SKM-1 (cell line): Measurements from ENCODE around the gene SOX6.

ENCODE experiments used
- DNase-seq: peaks from one replicate; lab custom pipeline; 2025; ENCODE audit not compliant: unreplicated experiment; lab: John Stamatoyannopoulos, UW

Gene SOX6

GRCh38 chr11:16007514-16007913, 348.8 kb downstream of the SOX6 start:
- no peak for DNase-seq

GRCh38 chr11:16002942-16003341, 353.4 kb downstream of the SOX6 start:
- DNase-seq = no peak

GRCh38 chr11:16001899-16002426, 354.4 kb downstream of the SOX6 start:
- DNase-seq = peak; percentile 8

GRCh38 chr11:16001044-16001568, 355.2 kb downstream of the SOX6 start:
- DNase-seq = no peak

GRCh38 chr11:16000065-16000464, 356.3 kb downstream of the SOX6 start:
- DNase-seq = no peak

GRCh38 chr11:15993345-15993744, 363.0 kb downstream of the SOX6 start:
- no peak for DNase-seq

GRCh38 chr11:15991215-15991614, 365.1 kb downstream of the SOX6 start:
- DNase-seq = no peak

GRCh38 chr11:15989685-15990084, 366.7 kb downstream of the SOX6 start:
- DNase-seq = no peak

- no peak for DNase-seq
These were observed 367.6 kb downstream of the SOX6 start for GRCh38 chr11:15988693-15989231.

- DNase-seq = no peak
These were observed 368.3 kb downstream of the SOX6 start for GRCh38 chr11:15988016-15988550.

GRCh38 chr11:15987046-15987445, 369.3 kb downstream of the SOX6 start:
- no peak for DNase-seq

- no peak for DNase-seq
These were observed 370.5 kb downstream of the SOX6 start for GRCh38 chr11:15985860-15986139.

GRCh38 chr11:15985127-15985859, 371.1 kb downstream of the SOX6 start:
- no peak for DNase-seq

- no peak for DNase-seq
These were observed 375.1 kb downstream of the SOX6 start for GRCh38 chr11:15981292-15981691.

- DNase-seq = no peak
These were observed 379.2 kb downstream of the SOX6 start for GRCh38 chr11:15977116-15977515.

- DNase-seq = no peak
These were observed 379.8 kb downstream of the SOX6 start for GRCh38 chr11:15976433-15977045.

GRCh38 chr11:15975742-15976141, 380.6 kb downstream of the SOX6 start:
- no peak for DNase-seq

GRCh38 chr11:15972838-15973237, 383.5 kb downstream of the SOX6 start:
- DNase-seq = no peak

GRCh38 chr11:15971215-15971546, 385.2 kb downstream of the SOX6 start:
- no peak for DNase-seq

GRCh38 chr11:15970506-15971214, 385.7 kb downstream of the SOX6 start:
- no peak for DNase-seq

GRCh38 chr11:15969701-15970329, 386.5 kb downstream of the SOX6 start:
- DNase-seq = no peak
